H1 (cell line): ENCODE results near the gene IL17RE. TPM values are rescaled to one million over a fixed set of nuclear protein-coding genes. Genes with fewer than 3 reads are reported as not detected.

Experiments
- CTCF ChIA-PET: fragments of 300-600 bp; sonication (Branson Sonifier 250); formaldehyde crosslinking; loops from one replicate; lab custom pipeline; 2021; ENCODE audit not compliant: partially characterized antibody; lab: Charles Lee
- POLR2A ChIA-PET: fragments of 300-600 bp; sonication (Branson Sonifier 250); formaldehyde crosslinking; loops from one replicate; lab custom pipeline; 2021; ENCODE audit warnings: inconsistent platforms; ENCODE audit not compliant: partially characterized antibody; lab: Charles Lee
- DNase-seq, 2 experiments: peaks; one replicate each; pipeline versions ENCODE4 v3.0.0 to v3.0.0-alpha.2; 2010 to 2022; ENCODE audit warnings: low spot score in 2 of 2, low read depth in 1 of 2, mixed read lengths in 1 of 2
- FAIRE-seq: peaks from 2 replicates; lab custom pipeline; 2011; peaks lifted over from hg19 to GRCh38; lab: Jason Lieb, UNC
- H2AFZ ChIP-seq: 2 replicates; pipeline ENCODE4 v1.8.1; 2012; ENCODE audit warnings: low read length, inconsistent platforms
- H2AK5ac ChIP-seq: 2 replicates; pipeline ENCODE4 v1.6.1; 2013; ENCODE audit warnings: low read depth, low read length
- H2BK120ac ChIP-seq: replicated peaks from 2 replicates; pipeline ENCODE3; 2013; ENCODE audit warnings: low read depth, low read length, inconsistent platforms
- H2BK12ac ChIP-seq: 2 replicates; pipeline ENCODE4 v1.6.1; 2013; ENCODE audit warnings: low read depth, low read length
- H2BK15ac ChIP-seq: 2 replicates; pipeline ENCODE4 v1.6.1; 2013; ENCODE audit warnings: low read length
- H2BK20ac ChIP-seq: 2 replicates; pipeline ENCODE4 v1.6.1; 2013; ENCODE audit warnings: low read length
- H2BK5ac ChIP-seq: 2 replicates; pipeline ENCODE4 v1.6.1; 2013; ENCODE audit warnings: low read depth, low read length
- H3K14ac ChIP-seq: 2 replicates; pipeline ENCODE4 v1.6.1; 2013; ENCODE audit warnings: inconsistent platforms; ENCODE audit not compliant: insufficient read length
- H3K18ac ChIP-seq: 2 replicates; pipeline ENCODE4 v1.6.1; 2013; ENCODE audit warnings: low read length; ENCODE audit errors: extremely low read depth
- H3K23ac ChIP-seq: 2 replicates; pipeline ENCODE4 v1.6.1; 2013; ENCODE audit warnings: inconsistent platforms; ENCODE audit not compliant: insufficient read length
- H3K23me2 ChIP-seq: 2 replicates; pipeline ENCODE4 v1.6.1; 2013; ENCODE audit warnings: low read depth, low read length
- H3K27ac ChIP-seq: 2 replicates; pipeline ENCODE4 v1.6.1; 2011; ENCODE audit warnings: low read depth, low read length, inconsistent platforms
- H3K27me3 ChIP-seq, 4 experiments: replicated peaks in 1 of 4; 1 replicate in 1 of 4; 2 replicates in 3 of 4; pipeline versions ENCODE4 v1.6.1 to v1.8.1; 2011 to 2013; ENCODE audit warnings: low read length in 3 of 4, mild to moderate bottlenecking in 3 of 4, inconsistent platforms in 2 of 4, mixed read lengths in 2 of 4, moderate library complexity in 1 of 4; ENCODE audit not compliant: control insufficient read depth in 3 of 4, insufficient read depth in 3 of 4; ENCODE audit errors: extremely low read depth in 1 of 4
- H3K36me3 ChIP-seq, 4 experiments: 2 replicates each; pipeline versions ENCODE4 v1.6.1 to v1.8.1; 2011 to 2013; ENCODE audit warnings: mild to moderate bottlenecking in 4 of 4, low read length in 3 of 4, moderate library complexity in 2 of 4, control low read depth in 1 of 4, inconsistent platforms in 1 of 4; ENCODE audit not compliant: insufficient read depth in 4 of 4, control insufficient read depth in 2 of 4
- H3K4ac ChIP-seq: replicated peaks from 2 replicates; pipeline ENCODE3; 2013; ENCODE audit warnings: low read length, low read depth, mixed read lengths, inconsistent platforms; ENCODE audit not compliant: insufficient read length
- H3K4me1 ChIP-seq, 4 experiments: replicated peaks in 1 of 4; 1 replicate in 1 of 4; 2 replicates in 3 of 4; pipeline versions ENCODE4 v1.6.1 to v1.8.1; 2011 to 2013; ENCODE audit warnings: low read length in 3 of 4, inconsistent platforms in 2 of 4, mixed read lengths in 1 of 4; ENCODE audit not compliant: insufficient read depth in 4 of 4, control insufficient read depth in 3 of 4
- H3K4me2 ChIP-seq, 2 experiments: 2 replicates each; pipeline versions ENCODE4 v1.6.1 to v1.8.1; 2011 to 2013; ENCODE audit warnings: low read depth in 2 of 2, low read length in 2 of 2, control low read depth in 1 of 2, inconsistent platforms in 1 of 2, mild to moderate bottlenecking in 1 of 2; ENCODE audit not compliant: insufficient read depth in 1 of 2
- H3K4me3 ChIP-seq, 4 experiments: fragments of 200-600, 300-600 bp in 1 of 4; sonication (generic), shearing (Covaris generic), sonication (Bioruptor Twin) in 1 of 4; 2 replicates each; pipeline versions ENCODE4 v1.5.1 to v1.8.1; 2011 to 2016; ENCODE audit warnings: low read length in 4 of 4, low read depth in 3 of 4, control low read depth in 2 of 4, inconsistent platforms in 2 of 4, mild to moderate bottlenecking in 2 of 4, mixed read lengths in 1 of 4, moderate library complexity in 1 of 4; ENCODE audit not compliant: insufficient read depth in 2 of 4; ENCODE audit errors: extremely low read depth in 1 of 4
- H3K56ac ChIP-seq: replicated peaks from 2 replicates; pipeline ENCODE3; 2013; ENCODE audit warnings: low read depth, mild to moderate bottlenecking, mixed read lengths, low read length, inconsistent platforms; ENCODE audit not compliant: insufficient read length
- H3K79me1 ChIP-seq: 2 replicates; pipeline ENCODE4 v1.6.1; 2013; ENCODE audit warnings: low read depth, low read length, control low read depth
- H3K79me2 ChIP-seq, 2 experiments: 2 replicates each; pipeline versions ENCODE4 v1.6.1 to v1.8.1; 2012 to 2013; ENCODE audit warnings: low read length in 2 of 2, mild to moderate bottlenecking in 2 of 2, inconsistent platforms in 1 of 2; ENCODE audit not compliant: insufficient read depth in 2 of 2, control insufficient read depth in 1 of 2
- H3K9ac ChIP-seq, 4 experiments: replicated peaks in 1 of 4; 1 replicate in 1 of 4; 2 replicates in 3 of 4; pipeline versions ENCODE4 v1.6.1 to v1.8.1; 2011 to 2013; ENCODE audit warnings: low read depth in 3 of 4, low read length in 3 of 4, control low read depth in 2 of 4, mild to moderate bottlenecking in 2 of 4, moderate library complexity in 2 of 4, inconsistent platforms in 1 of 4; ENCODE audit errors: extremely low read depth in 1 of 4
- H3K9me3 ChIP-seq, 2 experiments: 2 replicates each; pipeline versions ENCODE4 v1.6.1 to v1.8.1; 2012 to 2013; ENCODE audit warnings: mild to moderate bottlenecking in 2 of 2, moderate library complexity in 2 of 2, control low read depth in 1 of 2, inconsistent platforms in 1 of 2, low read depth in 1 of 2, low read length in 1 of 2, mixed read lengths in 1 of 2; ENCODE audit not compliant: insufficient read depth in 2 of 2
- H4K20me1 ChIP-seq, 2 experiments: replicated peaks in 1 of 2; 2 replicates each; pipeline versions ENCODE3 to v1.8.1; 2011 to 2013; ENCODE audit warnings: inconsistent platforms in 2 of 2, low read length in 2 of 2, mild to moderate bottlenecking in 1 of 2; ENCODE audit not compliant: insufficient read depth in 2 of 2, control insufficient read depth in 1 of 2
- H4K5ac ChIP-seq: 2 replicates; pipeline ENCODE4 v1.6.1; 2013; ENCODE audit warnings: low read length, low read depth, mixed read lengths, inconsistent platforms; ENCODE audit not compliant: insufficient read length
- H4K8ac ChIP-seq: 2 replicates; pipeline ENCODE4 v1.8.0; 2013; ENCODE audit warnings: mild to moderate bottlenecking, moderate library complexity, low read length, inconsistent platforms; ENCODE audit not compliant: insufficient read depth; ENCODE audit errors: extremely low read depth
- H4K91ac ChIP-seq: replicated peaks from 2 replicates; pipeline ENCODE3; 2013; ENCODE audit warnings: low read length, mixed read lengths, inconsistent platforms; ENCODE audit not compliant: insufficient read length
- ASH2L ChIP-seq: fragments of 200-600, 300-600 bp; sonication (generic); IDR thresholded peaks from one replicate; pipeline ENCODE4 v1.7.1; 2017; ENCODE audit warnings: low read length
- BACH1 ChIP-seq: IDR thresholded peaks from 2 replicates; pipeline ENCODE4 v1.6.1; 2012; ENCODE audit warnings: low read length, improper control_type of control experiment
- CEBPB ChIP-seq: IDR thresholded peaks from 2 replicates; pipeline ENCODE4 v1.6.1; 2012; ENCODE audit warnings: low read depth, low read length
- CHD2 ChIP-seq: IDR thresholded peaks from 2 replicates; pipeline ENCODE4 v1.6.1; 2012; ENCODE audit warnings: low read length, improper control_type of control experiment
- CREB1 ChIP-seq: IDR thresholded peaks from 2 replicates; pipeline ENCODE4 v1.6.1; 2012; ENCODE audit warnings: inconsistent platforms
- FOSL1 ChIP-seq: IDR thresholded peaks from 2 replicates; pipeline ENCODE4 v1.6.1; 2011; ENCODE audit warnings: mild to moderate bottlenecking, low read depth, low read length, moderate library complexity; ENCODE audit not compliant: insufficient read depth
- HDAC2 ChIP-seq, 2 experiments: fragments of 300-600 bp in 1 of 2; sonication (generic) in 1 of 2; IDR thresholded peaks; 2 replicates each; pipeline ENCODE4 v1.6.1; 2011 to 2012; ENCODE audit warnings: low read depth in 2 of 2, low read length in 2 of 2, mild to moderate bottlenecking in 2 of 2, moderate library complexity in 2 of 2, borderline replicate concordance in 1 of 2, inconsistent platforms in 1 of 2
- NANOG ChIP-seq: IDR thresholded peaks from 2 replicates; pipeline ENCODE4 v1.6.1; 2011; ENCODE audit warnings: low read length, low read depth, mild to moderate bottlenecking, inconsistent platforms; ENCODE audit not compliant: insufficient read depth, poor library complexity, severe bottlenecking
- RNF2 ChIP-seq: fragments of 200-900, 300-1000 bp; sonication (generic); IDR thresholded peaks from 2 replicates; pipeline ENCODE4 v1.7.1; 2016; ENCODE audit warnings: borderline replicate concordance, low read depth, mild to moderate bottlenecking, antibody characterized with exemption, low read length; ENCODE audit not compliant: poor library complexity, severe bottlenecking; ENCODE audit errors: missing control alignments
- TCF12 ChIP-seq: IDR thresholded peaks from 2 replicates; pipeline ENCODE4 v1.6.1; 2011; ENCODE audit warnings: low read depth, mild to moderate bottlenecking, low read length
- WGBS, 2 experiments: shearing (Covaris generic) in 1 of 2; methylation state at CpG; one replicate each; pipeline versions ENCODE4 v1.1.6 to v1.1.7; 2013 to 2015; ENCODE audit warnings: low lambda C conversion rate in 2 of 2, mixed read lengths in 2 of 2, inconsistent platforms in 1 of 2, low coverage in 1 of 2, missing lambda C conversion rate in 1 of 2; ENCODE audit not compliant: insufficient replicate concordance in 2 of 2, insufficient coverage in 1 of 2, insufficient read length in 1 of 2; ENCODE audit errors: extremely low coverage in 1 of 2, missing lambda C conversion rate in 1 of 2; 5-methylcytosine and 5-hydroxymethylcytosine counted together
- polyA plus RNA-seq, 7 experiments: library from polyadenylated mRNA; depleted of rRNA in 3 of 7; stranded (reverse) in 5 of 7; unstranded in 2 of 7; fragments of >200 nt in 5 of 7; fragments of 200-250 nt in 2 of 7; gene quantifications; 1 replicate in 5 of 7; 2 replicates in 1 of 7; 4 replicates in 1 of 7; pipeline versions ENCODE4 v1.2.1 to v1.2.3, GENCODE V29; 2011 to 2013; ENCODE audit warnings: missing spikeins in 2 of 7, mixed read lengths in 2 of 7
- total RNA-seq: library from RNA; stranded (reverse); fragmentation: NEBNext Ultra II Directional; extraction: Animal tissue kit (Norgen Biotek cat#: 25700); gene quantifications from 2 replicates; pipeline ENCODE4 v1.2.1, GENCODE V29; 2021
- TF ChIP-seq, protein P1 (sequence below): IDR thresholded peaks from 2 replicates; pipeline ENCODE4 v1.6.1; 2012; ENCODE audit warnings: inconsistent platforms
- TF ChIP-seq, protein P2 (sequence below): IDR thresholded peaks from 2 replicates; pipeline ENCODE4 v1.6.1; 2012; ENCODE audit warnings: low read length, inconsistent platforms

IL17RE gene
- total and polyA plus RNA-seq, 2 of the 8 experiments (the other 6 are each of a cell fraction or from before 2014, with no cell fraction given): 3.4 to 4.9 TPM

DNA sequence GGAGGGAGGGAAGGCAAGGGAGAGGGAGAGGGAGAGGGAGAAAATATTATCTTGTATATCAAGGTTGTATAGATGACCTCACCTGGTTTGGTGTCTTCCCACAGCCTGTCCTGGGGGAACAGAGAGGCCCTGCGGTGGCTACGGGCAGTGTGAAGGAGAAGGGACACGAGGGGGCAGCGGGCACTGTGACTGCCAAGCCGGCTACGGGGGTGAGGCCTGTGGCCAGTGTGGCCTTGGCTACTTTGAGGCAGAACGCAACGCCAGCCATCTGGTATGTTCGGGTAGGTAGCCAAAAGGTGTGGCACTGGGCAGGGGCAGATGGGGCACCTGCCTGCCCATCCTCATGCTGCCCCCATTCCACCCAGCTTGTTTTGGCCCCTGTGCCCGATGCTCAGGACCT lies 38.1 kb downstream of the IL17RE start:
- peaks cover 0 to 4% of the 10 kb centered on the region in 2 experiments; a peak in 1 of 4 replicates for H3K9me3 ChIP-seq
- 97% methylated on average over 9 of the region's 10 CpGs; no CpG with 5 or more reads in 1 of the 2 experiments for WGBS, 2 experiments
- no peak overlapping the region for H2BK12ac ChIP-seq
- ChIA-PET POLR2A (interaction anchor here (1.6 kb wide), 1 partner anchor 10 kb away, joined by 3 read pairs; no protein-coding TSS in a partner anchor), CTCF (interaction anchor here (2.1 kb wide), 1 partner anchor 114 kb away, joined by 6 read pairs; no protein-coding TSS in a partner anchor)
- no peak overlapping the region for H3K4me3 ChIP-seq
- H2BK20ac ChIP-seq: no peak overlapping the region
- no peak overlapping the region for H4K91ac ChIP-seq
- no peak overlapping the region for H4K5ac ChIP-seq
- H3K4me2 ChIP-seq: no peak overlapping the region
- H3K4me1 ChIP-seq: no peaks in the 10 kb centered on the region; a peak in 1 of 7 replicates
- no peak overlapping the region for H3K23ac ChIP-seq
- H3K27me3 ChIP-seq: no peaks in the 10 kb centered on the region
- H2BK5ac ChIP-seq: no peak overlapping the region
- H2AFZ ChIP-seq: no peak overlapping the region
- H3K9ac ChIP-seq: no peak overlapping the region
- no peaks in the 10 kb centered on the region for H3K79me1 ChIP-seq
- no peaks in the 10 kb centered on the region for H3K36me3 ChIP-seq
- FAIRE-seq (no peak), DNase-seq (no peak)
- H3K23me2 ChIP-seq: no peaks in the 10 kb centered on the region
- no peaks in the 10 kb centered on the region for H4K20me1 ChIP-seq
- no peak overlapping the region for H2BK120ac ChIP-seq
- H3K27ac ChIP-seq: no peak overlapping the region
- H3K14ac ChIP-seq: no peak overlapping the region
- H4K8ac ChIP-seq: no peak overlapping the region
- no peaks in the 10 kb centered on the region for H3K79me2 ChIP-seq
- H3K4ac ChIP-seq: no peak overlapping the region
- no peak overlapping the region for H3K56ac ChIP-seq
- H2AK5ac ChIP-seq: no peak overlapping the region
- no peak overlapping the region for H3K18ac ChIP-seq
- no peak overlapping the region for H2BK15ac ChIP-seq
- TF ChIP-seq FOSL1: no peak
- no peak for TF ChIP-seq NANOG
- TF ChIP-seq RNF2: no peak
- no peak for TF ChIP-seq HDAC2 (IDR thresholded peaks at IDR 0.05; ENCODE audit: borderline replicate concordance in 1 of 2, low read depth in 2 of 2, low read length in 2 of 2)
- TF ChIP-seq BACH1: no peak
- TF ChIP-seq ASH2L: no peak
- TF ChIP-seq CHD2: no peak
- TF ChIP-seq, protein P1, sequence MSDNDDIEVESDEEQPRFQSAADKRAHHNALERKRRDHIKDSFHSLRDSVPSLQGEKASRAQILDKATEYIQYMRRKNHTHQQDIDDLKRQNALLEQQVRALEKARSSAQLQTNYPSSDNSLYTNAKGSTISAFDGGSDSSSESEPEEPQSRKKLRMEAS: no peak
- TF ChIP-seq, protein P2, sequence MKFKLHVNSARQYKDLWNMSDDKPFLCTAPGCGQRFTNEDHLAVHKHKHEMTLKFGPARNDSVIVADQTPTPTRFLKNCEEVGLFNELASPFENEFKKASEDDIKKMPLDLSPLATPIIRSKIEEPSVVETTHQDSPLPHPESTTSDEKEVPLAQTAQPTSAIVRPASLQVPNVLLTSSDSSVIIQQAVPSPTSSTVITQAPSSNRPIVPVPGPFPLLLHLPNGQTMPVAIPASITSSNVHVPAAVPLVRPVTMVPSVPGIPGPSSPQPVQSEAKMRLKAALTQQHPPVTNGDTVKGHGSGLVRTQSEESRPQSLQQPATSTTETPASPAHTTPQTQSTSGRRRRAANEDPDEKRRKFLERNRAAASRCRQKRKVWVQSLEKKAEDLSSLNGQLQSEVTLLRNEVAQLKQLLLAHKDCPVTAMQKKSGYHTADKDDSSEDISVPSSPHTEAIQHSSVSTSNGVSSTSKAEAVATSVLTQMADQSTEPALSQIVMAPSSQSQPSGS: no peak
- no peak for TF ChIP-seq TCF12
- no peak for TF ChIP-seq CREB1
- no peak for TF ChIP-seq CEBPB
